HUDEP-2 (cell line): ENCODE results near the gene ALG3.
"Not testable (repeated sequence)": the region's sequence is repeated elsewhere in the genome, so short reads cannot be mapped to it uniquely, and the experiment has no call there.

ENCODE experiments used
- DNase-seq, 76 experiments: peaks; one replicate each; lab custom pipeline; 2025; ENCODE audit not compliant: unreplicated experiment in 76 of 76; lab: John Stamatoyannopoulos, UW

The ALG3 gene

GRCh38 chr3:184248454-184249411 lies at the start of gene ALG3:
Gene ALG3, minus strand, starts transcription at chr3:184248962. Its CDS starts 22 bp downstream, at chr3:184248940.
- DNase-seq: peak in 74 of 76 experiments; percentile 18 to 88 (median 76)

- no peak for DNase-seq
Observed at GRCh38 chr3:184296616-184297015, 47.9 kb upstream of the ALG3 start.

GRCh38 chr3:184295771-184296170 lies 47.0 kb upstream of the ALG3 start:
- DNase-seq: no peak

GRCh38 chr3:184291738-184292445 lies 43.1 kb upstream of the ALG3 start:
- no peak for DNase-seq

GRCh38 chr3:184291044-184291737 lies 42.4 kb upstream of the ALG3 start:
- DNase-seq: no peak

GRCh38 chr3:184290331-184290730 lies 41.6 kb upstream of the ALG3 start:
- no peak for DNase-seq

- peak in 47 of 76 experiments; percentile 2 to 61 (median 30) for DNase-seq
Observed at GRCh38 chr3:184289426-184289938, 40.7 kb upstream of the ALG3 start.

GRCh38 chr3:184284696-184285095 lies 35.9 kb upstream of the ALG3 start:
- peak in 49 of 76 experiments; percentile 5 to 64 (median 24) for DNase-seq

GRCh38 chr3:184283681-184284080 lies 34.9 kb upstream of the ALG3 start:
- DNase-seq: no peak

- no peak for DNase-seq
Observed at GRCh38 chr3:184282941-184283340, 34.2 kb upstream of the ALG3 start.

- no peak for DNase-seq
Observed at GRCh38 chr3:184277366-184277765, 28.6 kb upstream of the ALG3 start.

GRCh38 chr3:184275961-184276910 lies 27.5 kb upstream of the ALG3 start, which contains the start of gene ECE2:
Gene ECE2, plus strand, starts transcription at chr3:184276022. Its CDS starts 132 bp downstream, at chr3:184276154.
- DNase-seq: no peak

- no peak for DNase-seq
Observed at GRCh38 chr3:184275381-184275701, 26.6 kb upstream of the ALG3 start.

- no peak for DNase-seq
Observed at GRCh38 chr3:184272269-184272668, 23.5 kb upstream of the ALG3 start.

- DNase-seq: not testable (repeated sequence)
Observed at GRCh38 chr3:184267249-184267648, 18.5 kb upstream of the ALG3 start.

GRCh38 chr3:184262764-184263179 lies 14.0 kb upstream of the ALG3 start:
- no peak for DNase-seq

GRCh38 chr3:184261854-184262763 lies 13.3 kb upstream of the ALG3 start:
- peak in 1 of 76 experiments; percentile 9 for DNase-seq

- DNase-seq: peak in 32 of 76 experiments; percentile 4 to 52 (median 22)
Observed at GRCh38 chr3:184261270-184261853, 12.6 kb upstream of the ALG3 start, which contains the start of gene CAMK2N2. Gene CAMK2N2, minus strand, starts transcription at chr3:184261553. Its CDS starts 268 bp downstream, at chr3:184261285.
